ENCODE measurements around the gene LPIN1. TPM values are rescaled to one million over a fixed set of nuclear protein-coding genes. Genes with fewer than 3 reads are reported as not detected.

Gene LPIN1
- total RNA-seq, 1 donor from 2014 or later: 13.8 TPM

- H3K36me3 ChIP-seq: no peaks in the 10 kb centered on the region
- H3K27ac ChIP-seq: no peak overlapping the region
- H3K4me3 ChIP-seq: no peak overlapping the region
- no peak for DNase-seq (ENCODE audit: low spot score in 2 of 2)
- TF ChIP-seq CTCF (IDR thresholded peaks at IDR 0.05): no peak
- H3K27me3 ChIP-seq: no peaks in the 10 kb centered on the region
- intact Hi-C loops (cut with DNase I): no loop called here
- H3K9me3 ChIP-seq: no peaks in the 10 kb centered on the region
- peaks cover 12 to 17% of the 10 kb centered on the region in 2 donors for H3K4me1 ChIP-seq
These were observed 46.5 kb upstream of the LPIN1 start for GRCh38 chr2:11699686-11700670.

GRCh38 chr2:11701206-11701605 is 45.2 kb upstream of the LPIN1 start:
- TF ChIP-seq CTCF (IDR thresholded peaks at IDR 0.05): no peak
- intact Hi-C loops (cut with DNase I): no loop called here
- no peak overlapping the region for H3K4me3 ChIP-seq
- no peaks in the 10 kb centered on the region for H3K36me3 ChIP-seq
- H3K27ac ChIP-seq: no peak overlapping the region
- H3K9me3 ChIP-seq: no peaks in the 10 kb centered on the region
- no peaks in the 10 kb centered on the region for H3K27me3 ChIP-seq
- DNase-seq (ENCODE audit: low spot score in 2 of 2): no peak
- H3K4me1 ChIP-seq: peaks cover 12 to 17% of the 10 kb centered on the region in 2 donors

- Histone ChIP-seq H3K4me3 (no peak overlapping the region), H3K36me3 (no peaks in the 10 kb centered on the region), H3K27ac (no peak overlapping the region), H3K27me3 (no peaks in the 10 kb centered on the region), H3K9me3 (no peaks in the 10 kb centered on the region), H3K4me1 (peaks cover 10 to 11% of the 10 kb centered on the region in 2 donors)
- TF ChIP-seq CTCF (IDR thresholded peaks at IDR 0.05): no peak
- DNase-seq (ENCODE audit: low spot score in 2 of 2): peak in 1 of 2 donors; percentile 38
- intact Hi-C loops (cut with DNase I): no loop called here
These were observed 44.6 kb upstream of the LPIN1 start for GRCh38 chr2:11701751-11702301.

DNA sequence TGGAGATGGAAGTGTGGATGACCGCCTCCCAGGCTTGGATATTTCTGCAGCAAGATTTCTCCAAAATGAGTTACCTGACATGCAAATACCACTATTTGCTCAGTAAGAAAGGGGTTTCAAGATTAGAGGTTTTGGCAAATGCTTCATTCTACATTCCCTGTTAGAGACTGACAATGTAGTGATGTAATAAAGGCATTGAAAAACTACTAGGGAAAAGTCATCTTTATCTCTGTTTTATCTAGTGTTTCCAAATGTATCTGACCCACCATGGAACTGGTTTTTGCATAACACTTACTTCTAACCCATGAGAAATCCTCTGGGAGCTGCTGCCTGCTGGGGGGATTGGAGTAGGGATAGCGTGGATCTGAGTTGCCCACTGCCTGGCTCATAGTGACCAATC is 43.5 kb upstream of the LPIN1 start:
- no peak for TF ChIP-seq CTCF (IDR thresholded peaks at IDR 0.05)
- Histone ChIP-seq H3K4me1 (peaks cover 1% of the 10 kb centered on the region in 2 donors), H3K9me3 (no peaks in the 10 kb centered on the region), H3K27me3 (no peaks in the 10 kb centered on the region), H3K36me3 (no peaks in the 10 kb centered on the region), H3K27ac (no peak overlapping the region), H3K4me3 (no peak overlapping the region)
- DNase-seq (ENCODE audit: low spot score in 2 of 2): no peak
- intact Hi-C loops (cut with DNase I): no loop called here

DNA sequence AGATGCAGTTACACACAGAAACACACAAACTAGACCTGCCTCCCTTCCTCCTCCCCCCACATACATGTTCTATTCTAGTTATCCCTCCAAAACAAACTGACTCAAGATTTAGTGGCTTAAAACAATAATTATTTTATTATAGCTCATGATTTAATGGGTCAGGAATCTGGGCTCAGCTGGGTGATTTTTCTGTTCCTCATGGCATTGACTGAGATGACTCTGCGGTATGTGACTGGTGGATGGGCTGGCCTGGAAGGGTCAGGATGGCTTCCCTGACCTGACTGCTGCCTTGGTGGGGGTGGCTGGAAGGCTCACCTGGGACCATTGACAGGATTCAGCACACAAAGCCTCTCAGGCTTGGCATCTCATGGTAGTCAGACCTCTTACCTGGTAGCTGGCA is 42.7 kb upstream of the LPIN1 start:
- H3K4me3 ChIP-seq: no peak overlapping the region
- intact Hi-C loops (cut with DNase I): no loop called here
- no peak overlapping the region for H3K27ac ChIP-seq
- no peaks in the 10 kb centered on the region for H3K27me3 ChIP-seq
- H3K9me3 ChIP-seq: no peaks in the 10 kb centered on the region
- no peaks in the 10 kb centered on the region for H3K36me3 ChIP-seq
- no peak for DNase-seq (ENCODE audit: low spot score in 2 of 2)
- H3K4me1 ChIP-seq: no peaks in the 10 kb centered on the region
- no peak for TF ChIP-seq CTCF (IDR thresholded peaks at IDR 0.05)

Data from ascending aorta (tissue), 2 donors.